ENCODE measurements around the gene ALDH3B1.

ALDH3B1 gene

GRCh38 chr11:68076371-68077042, 66.4 kb downstream of the ALDH3B1 start:
- no peak for DNase-seq

GRCh38 chr11:68077617-68078582, 67.8 kb downstream of the ALDH3B1 start:
- no peak for DNase-seq

Data from activated CD4-positive, alpha-beta T cell treated with anti-CD3 and anti-CD28 coated beads, Interleukin-2, Interleukin-6, amounts not matched to agents 100 ng/mL and 50 ng/mL, durations not matched to agents 16 hours and 8 hours (primary cell).